HG02852 (cell line): ENCODE measurements around the gene SLC11A1.

ENCODE experiments used
- ATAC-seq: cut with Tn5 transposase; IDR thresholded peaks from one replicate; pipeline ENCODE4 v1.9.1; 2021; ENCODE audit warnings: mild to moderate bottlenecking, moderate library complexity; ENCODE audit not compliant: unreplicated experiment

SLC11A1 gene

DNA sequence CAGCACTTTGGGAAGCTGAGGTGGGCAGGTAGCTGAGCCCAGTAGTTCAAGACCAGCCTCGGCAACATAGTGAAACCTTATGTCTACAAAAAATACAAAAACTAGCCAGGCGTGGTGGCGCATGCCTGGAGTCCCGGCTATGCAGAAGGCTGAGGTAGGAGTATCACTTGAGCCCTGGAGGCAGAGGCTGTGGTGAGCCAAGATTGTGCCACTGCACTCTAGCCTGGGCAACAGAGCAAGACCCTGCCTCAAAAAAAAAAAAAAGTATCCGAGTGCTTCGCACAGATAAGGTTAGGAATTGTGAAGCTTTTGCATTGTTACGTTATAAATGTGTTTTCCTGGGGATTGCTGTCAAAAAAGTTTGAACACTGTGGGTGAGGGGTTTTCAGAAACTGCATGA, 21.7 kb downstream of the SLC11A1 start:
- ATAC-seq, result no peak

DNA sequence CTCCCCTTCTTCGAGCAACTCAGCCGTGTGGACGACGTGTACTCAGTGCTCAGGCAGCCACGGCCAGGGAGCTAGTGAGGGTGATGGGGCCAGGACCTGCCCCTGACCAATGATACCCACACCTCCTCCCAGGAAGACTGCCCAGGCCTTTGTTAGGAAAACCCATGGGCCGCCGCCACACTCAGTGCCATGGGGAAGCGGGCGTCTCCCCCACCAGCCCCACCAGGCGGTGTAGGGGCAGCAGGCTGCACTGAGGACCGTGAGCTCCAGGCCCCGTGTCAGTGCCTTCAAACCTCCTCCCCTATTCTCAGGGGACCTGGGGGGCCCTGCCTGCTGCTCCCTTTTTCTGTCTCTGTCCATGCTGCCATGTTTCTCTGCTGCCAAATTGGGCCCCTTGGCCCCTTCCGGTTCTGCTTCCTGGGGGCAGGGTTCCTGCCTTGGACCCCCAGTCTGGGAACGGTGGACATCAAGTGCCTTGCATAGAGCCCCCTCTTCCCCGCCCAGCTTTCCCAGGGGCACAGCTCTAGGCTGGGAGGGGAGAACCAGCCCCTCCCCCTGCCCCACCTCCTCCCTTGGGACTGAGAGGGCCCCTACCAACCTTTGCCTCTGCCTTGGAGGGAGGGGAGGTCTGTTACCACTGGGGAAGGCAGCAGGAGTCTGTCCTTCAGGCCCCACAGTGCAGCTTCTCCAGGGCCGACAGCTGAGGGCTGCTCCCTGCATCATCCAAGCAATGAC, 22.4 kb downstream of the SLC11A1 start:
- ATAC-seq, result no peak

DNA sequence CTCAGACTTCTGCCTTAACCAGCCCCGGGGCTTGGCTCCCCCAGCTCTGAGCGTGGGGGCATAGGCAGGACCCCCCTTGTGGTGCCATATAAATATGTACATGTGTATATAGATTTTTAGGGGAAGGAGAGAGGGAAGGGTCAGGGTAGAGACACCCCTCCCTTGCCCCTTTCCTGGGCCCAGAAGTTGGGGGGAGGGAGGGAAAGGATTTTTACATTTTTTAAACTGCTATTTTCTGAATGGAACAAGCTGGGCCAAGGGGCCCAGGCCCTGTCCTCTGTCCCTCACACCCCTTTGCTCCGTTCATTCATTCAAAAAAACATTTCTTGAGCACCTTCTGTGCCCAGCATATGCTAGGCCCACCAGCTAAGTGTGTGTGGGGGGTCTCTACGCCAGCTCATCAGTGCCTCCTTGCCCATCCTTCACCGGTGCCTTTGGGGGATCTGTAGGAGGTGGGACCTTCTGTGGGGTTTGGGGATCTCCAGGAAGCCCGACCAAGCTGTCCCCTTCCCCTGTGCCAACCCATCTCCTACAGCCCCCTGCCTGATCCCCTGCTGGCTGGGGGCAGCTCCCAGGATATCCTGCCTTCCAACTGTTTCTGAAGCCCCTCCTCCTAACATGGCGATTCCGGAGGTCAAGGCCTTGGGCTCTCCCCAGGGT, 23.1 kb downstream of the SLC11A1 start:
- ATAC-seq, result no peak

DNA sequence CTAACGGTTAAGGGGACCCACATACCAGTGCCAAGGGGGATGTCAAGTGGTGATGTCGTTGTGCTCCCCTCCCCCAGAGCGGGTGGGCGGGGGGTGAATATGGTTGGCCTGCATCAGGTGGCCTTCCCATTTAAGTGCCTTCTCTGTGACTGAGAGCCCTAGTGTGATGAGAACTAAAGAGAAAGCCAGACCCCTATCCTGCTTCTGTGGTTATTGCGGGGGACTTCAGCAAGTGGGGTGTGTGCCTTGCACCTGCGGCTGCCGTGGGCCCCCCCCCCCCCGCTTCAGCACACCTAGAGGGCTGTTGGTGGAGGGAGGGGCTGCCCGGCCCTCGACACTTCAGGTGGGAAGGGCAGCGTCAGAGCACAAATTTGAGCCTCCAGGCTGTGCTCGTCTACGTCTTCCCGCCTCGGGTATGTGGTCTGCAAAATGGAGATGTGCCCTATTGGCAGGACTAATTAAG, 23.7 kb downstream of the SLC11A1 start:
- no peak for ATAC-seq

DNA sequence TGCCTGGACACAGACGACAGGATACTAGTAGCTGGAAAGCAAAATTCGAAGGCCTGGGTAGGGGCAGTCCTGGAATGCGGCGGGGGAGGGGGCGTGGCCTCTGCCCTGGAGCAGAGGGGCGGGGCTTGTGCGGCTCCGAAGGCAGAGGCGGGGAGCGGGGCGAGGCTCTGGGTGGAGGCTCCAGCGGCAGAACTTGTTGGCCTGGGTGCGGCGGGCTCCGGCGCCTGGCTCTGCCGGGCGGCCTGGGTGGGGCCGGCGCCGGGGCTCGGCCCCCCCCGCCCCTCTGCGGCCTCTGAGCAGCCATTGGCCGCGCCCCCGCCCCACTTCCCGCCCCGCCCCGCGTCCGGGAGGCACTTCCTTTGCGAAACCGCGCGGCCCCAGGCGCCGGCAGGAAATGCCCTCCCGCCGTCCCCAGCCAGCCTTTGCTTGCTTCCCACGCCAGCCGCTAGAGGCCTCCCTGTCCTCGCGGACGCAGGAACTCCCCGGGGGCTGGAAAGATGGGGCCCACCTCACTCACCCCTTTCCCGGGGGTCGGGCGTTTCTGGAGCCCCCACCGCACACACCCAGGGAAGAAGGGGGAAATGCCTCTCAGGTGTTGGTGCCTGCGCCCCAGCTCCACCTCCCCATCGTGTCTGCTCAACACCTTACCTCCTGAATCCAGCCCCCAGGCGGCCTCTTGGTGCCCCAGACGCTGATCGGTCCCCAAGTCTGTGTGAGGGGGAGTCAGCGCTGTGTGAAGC, 24.3 kb downstream of the SLC11A1 start:
- ATAC-seq, result peak; percentile 75

DNA sequence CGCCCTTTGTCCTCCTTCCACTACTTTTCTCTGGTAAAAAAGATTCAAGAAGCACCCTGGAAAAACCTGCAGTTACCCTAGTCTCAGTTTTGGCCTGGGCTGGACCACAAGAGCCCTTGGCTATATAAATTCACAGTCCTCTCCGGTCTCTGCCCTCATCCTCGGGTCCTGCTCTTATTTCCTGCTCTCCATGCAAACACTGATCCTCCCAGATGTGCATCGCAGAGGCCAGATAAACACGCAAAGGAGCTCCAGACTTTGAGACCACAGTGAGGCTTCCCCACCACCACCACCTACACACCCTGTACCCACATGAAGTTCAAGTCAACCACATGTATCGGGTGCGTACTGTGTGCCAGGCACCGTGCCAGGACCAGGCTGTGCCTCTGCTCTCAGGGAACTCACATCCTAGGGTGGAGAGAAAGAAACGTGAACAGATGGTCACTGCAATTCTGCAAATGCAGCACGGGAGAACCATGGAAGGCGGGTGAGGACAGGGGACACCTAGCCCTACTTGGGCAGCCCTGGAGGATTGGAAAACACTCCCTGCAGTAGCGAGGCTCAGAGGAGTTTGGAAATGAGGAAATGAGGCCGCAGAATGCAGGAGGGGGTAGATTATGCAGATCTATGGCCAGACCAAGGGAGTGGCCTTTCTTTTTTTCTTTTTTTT, 25.0 kb downstream of the SLC11A1 start:
- peak; percentile 1 for ATAC-seq

DNA sequence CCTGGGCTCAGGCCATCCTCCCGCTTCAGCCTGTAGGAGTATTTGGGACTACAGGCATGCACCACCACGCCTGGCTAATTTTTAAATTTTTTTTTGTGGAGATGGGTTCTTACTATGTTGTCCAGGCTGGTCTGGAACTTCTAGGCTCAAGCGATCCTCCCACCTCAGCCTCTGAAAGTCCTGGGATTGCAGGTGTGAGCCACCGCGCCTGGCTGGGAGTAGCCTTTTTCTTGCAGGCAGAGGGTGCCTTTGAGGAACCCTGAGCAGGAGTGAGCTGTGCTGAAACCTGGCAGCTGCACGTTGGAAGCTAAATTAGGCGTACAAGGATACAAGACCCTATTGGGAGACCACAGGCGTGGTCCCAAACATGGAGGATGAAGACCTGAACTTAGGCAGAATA, 25.6 kb downstream of the SLC11A1 start:
- no peak for ATAC-seq

DNA sequence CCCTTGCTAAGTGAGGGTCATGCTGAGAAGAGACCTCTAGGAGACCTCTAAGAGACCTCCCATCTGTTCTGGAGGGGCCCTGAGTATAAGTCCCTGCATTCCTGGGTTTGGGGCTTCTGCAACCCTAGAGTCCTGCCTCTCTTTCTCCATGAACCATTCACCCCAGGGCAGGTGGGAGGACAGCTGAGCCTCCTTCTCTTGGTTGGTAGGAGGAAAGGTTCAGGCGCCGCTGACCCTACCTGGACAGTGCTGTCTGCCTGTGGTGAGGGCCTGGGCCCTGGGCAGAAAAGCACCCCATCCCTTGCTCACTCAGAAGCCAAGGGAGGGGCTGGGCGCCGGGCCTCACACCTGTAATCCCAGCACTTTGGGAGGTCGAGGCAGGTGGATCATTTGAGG, 36.2 kb downstream of the SLC11A1 start:
- ATAC-seq, result no peak

DNA sequence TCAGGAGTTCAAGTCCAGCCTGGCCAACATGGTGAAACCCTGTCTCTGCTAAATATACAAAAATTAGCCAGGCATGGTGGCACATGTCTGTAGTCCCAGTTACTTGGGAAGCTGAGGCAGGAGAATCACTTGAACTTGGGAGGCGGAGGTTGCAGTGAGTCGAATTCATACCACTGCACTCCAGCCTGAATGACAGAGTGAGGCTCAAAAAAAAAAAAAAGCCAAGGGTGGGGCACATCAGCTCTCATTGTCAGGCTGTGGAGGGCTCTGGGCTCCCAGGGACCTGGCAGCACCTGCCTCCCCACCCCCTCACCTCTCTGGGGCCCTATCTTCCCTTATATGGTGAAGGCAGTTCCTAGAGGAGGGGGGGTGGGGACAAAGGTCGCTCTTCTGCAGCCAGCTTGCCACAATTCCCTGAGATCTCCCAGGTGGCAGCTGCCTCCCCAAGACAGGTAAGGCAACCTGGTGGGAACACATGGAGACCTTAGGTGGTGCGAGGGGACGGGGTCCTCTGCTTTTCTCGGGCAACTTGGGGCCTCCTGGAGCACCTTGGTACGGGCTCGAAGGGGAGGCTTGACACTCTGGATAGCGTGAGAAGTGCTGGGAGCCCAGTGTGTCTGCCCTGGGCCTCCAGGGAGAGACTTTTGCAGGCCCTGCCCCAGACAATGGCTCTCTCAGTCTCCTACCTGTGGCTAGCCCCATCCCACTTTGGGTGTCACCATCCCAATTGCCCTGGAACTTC, 36.8 kb downstream of the SLC11A1 start, which contains the start of gene VIL1:
Gene VIL1, plus strand, starts transcription at position 407 of the 742 bp plus-strand sequence. CDS start 4,656 bp downstream, outside the sequence.
- no peak for ATAC-seq

DNA sequence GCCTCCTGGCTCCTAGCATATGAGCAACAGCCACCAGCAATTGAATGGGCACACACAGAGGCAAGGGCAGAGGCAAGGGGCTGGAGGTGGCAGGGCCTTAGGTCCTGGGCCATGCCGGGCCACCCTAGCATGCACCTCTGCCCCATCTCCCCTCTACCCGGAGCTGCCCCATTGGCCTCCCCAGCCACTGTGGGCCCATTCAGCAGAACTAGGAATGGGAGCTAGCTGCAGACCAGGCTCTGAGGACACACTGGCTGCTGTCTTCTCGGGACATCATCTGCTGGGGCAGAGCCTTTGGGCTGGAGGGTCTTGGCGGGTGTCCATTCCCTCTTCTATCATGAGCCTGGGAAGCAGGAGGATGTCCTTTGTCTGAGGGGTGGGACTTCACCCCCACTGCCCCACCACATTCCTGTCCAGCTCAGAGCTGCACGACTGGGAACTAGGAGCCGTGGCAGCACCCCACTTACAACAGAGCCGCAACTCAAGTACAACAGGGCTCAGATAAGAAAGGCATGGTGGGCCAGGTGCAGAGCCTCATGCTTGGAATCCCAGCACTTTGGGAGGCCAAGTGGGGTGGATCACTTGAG, 37.6 kb downstream of the SLC11A1 start:
- no peak for ATAC-seq

DNA sequence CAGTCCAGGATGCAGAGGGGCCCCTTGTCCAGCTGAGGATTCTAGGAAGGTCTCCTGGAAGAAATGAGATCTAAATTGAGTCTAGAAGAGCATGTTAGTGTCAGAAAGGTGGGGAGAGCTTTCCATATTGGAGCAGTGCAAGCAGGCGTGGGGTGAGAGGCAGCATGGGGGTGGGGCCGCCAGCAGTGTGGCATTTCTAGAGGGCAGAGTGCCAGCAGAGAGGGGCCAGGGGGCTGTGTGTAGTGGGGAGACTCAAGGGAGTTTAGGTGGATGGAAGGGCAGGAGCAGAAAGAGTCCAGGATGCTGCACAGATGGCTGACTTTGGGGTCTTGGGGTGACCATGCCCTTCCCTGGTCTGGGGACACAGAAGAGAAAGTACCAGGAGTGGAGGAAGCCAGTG, 39.0 kb downstream of the SLC11A1 start:
- ATAC-seq, result no peak

DNA sequence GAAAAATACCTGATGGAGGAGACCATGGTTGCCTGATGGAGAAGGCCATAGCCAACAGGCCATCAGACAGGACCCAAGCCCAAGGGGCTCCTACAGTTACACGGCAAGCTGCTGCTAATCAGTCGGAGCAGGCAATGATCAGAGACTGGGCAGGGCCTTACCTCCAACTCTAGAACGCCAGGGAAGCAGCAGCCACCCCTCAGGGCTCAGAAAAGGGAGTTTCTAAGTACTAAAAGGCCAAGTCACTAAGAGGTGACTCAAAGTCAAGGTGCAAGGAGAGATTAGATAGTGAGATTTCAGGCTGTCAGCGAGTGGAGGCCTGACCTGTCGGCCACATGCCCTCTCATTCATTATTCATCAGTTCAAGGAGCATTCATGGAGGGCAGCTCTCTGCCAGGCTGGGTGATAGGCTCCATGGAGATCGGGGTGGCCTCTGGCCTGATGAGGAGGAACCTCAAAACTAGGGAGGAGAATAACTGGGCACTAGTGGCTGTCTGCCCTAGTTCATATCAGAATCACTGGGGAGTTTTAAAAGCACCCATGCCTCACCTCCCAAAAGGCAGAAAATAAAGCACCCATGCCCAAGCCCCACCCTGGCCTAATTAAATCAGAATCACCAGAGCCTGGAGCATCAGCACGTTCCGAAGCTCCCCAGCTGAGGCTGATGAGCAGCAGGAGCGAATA, 40.5 kb downstream of the SLC11A1 start:
- no peak for ATAC-seq

DNA sequence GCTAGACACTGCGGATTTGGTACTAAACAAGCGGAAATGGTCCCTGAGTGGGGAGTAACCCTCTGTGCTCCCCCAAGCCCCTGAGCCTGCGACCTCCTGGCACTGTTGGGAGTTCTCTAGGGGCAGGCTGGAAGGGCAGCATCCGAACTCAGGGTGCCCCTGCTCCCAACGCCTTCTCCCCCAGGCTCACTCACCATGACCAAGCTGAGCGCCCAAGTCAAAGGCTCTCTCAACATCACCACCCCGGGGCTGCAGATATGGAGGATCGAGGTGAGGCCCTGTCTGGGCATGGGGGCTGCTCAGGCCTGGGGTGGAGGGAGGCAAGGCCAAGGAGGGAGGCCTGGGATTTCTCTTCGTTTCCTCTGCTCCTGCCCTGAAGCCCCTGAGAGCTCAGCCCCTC, 41.5 kb downstream of the SLC11A1 start:
- no peak for ATAC-seq

DNA sequence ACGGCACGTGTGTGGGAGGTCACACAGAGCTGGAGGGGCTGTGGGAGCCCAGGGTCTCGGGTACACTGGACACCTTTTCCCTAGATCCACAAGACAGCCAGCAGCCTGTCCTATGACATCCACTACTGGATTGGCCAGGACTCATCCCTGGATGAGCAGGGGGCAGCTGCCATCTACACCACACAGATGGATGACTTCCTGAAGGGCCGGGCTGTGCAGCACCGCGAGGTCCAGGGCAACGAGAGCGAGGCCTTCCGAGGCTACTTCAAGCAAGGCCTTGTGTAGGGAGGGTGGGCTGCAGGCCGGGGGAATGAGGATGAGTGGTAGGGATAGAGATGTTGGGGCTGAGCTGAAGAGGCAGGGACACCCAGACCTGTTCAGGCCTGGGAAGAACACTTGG, 43.5 kb downstream of the SLC11A1 start:
- ATAC-seq, result no peak

DNA sequence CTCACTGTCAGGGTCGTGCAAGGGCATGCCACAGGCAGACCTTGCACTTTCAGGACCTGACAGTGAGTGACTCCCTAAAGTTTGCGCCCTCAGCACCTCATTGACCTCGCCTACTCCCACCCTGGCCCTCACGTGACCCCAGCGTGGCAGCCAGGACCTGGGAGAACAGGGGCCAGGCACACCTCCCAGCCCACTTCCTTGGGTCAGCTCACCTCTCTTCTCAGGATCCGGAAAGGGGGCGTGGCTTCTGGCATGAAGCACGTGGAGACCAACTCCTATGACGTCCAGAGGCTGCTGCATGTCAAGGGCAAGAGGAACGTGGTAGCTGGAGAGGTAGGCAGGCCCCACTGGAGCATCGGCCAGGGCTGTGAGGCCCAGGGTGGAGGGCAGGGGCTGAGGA, 45.7 kb downstream of the SLC11A1 start:
- no peak for ATAC-seq

DNA sequence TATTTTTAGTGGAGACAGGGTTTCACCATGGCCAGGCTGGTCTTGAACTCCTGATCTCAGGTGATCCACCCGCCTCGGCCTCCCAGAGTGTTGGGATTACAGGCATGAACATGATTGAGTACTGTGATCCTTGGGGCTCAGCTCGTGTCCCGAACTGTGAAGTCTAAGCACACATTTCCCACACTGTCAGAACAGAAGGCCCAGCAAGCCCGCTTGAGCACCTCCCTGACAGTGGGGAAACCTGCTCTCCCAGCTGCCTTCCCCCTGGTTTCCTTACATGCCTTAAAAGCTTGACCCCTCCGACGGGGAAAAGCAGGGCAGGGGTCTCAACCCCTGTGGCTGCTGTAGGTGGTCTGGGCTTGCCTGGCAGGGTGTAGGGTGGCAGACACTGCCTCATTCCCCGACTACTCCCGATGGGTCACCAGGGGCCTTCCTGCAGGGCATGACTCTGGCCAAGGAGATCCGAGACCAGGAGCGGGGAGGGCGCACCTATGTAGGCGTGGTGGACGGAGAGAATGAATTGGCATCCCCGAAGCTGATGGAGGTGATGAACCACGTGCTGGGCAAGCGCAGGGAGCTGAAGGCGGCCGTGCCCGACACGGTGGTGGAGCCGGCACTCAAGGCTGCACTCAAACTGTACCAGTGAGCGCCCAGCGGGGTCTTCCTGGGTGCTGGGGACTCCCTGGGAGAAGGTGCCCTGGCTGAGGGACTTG, 46.9 kb downstream of the SLC11A1 start:
- ATAC-seq, result no peak

DNA sequence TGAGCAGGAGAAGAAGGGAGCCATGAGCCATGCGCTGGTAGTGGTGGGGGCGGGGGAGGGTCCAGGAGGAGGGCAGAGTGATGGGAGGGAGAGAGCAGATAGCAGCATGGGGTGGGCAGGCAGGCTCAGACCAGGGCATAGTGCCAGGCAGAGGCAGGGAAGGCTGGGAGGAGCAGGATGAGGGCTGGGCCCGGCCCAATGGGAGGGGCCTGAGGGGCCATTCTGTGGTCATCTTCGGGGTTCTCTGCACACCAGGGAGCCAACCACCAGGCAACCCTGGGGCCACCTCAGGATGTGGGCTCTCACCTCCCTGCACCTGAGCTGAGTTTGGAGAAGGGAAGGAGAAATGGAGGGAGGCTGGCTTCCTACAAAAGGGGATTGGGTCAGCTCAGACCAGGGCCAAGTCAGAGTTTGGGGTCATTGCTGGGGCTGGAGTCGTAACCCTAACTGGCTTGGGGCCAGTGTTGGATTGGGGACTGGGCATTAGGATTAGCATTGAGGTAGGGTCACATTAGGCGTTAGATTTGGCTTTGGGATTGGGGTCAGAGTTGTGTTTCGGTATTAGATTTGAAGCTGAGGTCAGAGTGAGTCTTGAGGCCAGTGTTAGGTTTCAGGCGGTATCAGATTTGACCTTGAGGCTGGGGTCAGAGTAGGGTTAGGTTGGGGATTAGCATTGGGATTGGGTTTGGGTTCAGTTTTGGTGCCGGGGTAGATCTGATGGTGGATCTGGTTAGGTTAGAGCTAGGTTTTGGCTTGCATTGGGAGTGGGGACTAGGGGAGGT, 48.0 kb downstream of the SLC11A1 start:
- no peak for ATAC-seq

DNA sequence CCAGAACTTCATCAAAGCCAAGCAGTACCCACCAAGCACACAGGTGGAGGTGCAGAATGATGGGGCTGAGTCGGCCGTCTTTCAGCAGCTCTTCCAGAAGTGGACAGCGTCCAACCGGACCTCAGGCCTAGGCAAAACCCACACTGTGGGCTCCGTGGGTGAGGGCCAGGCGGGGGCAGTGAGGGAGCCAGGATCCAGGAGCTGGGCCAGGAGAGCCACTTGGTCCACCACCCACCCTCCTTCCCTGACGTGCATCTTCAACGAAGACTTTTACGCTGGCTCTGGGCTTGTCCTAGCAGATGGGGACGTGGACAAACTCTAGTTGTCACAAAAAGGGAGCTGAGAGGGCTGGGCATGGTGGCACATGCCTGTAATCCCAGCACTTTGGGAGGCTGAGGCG, 48.6 kb downstream of the SLC11A1 start:
- ATAC-seq, result no peak
